IPS-18c (cell line): ENCODE results near the gene RRP7A.
A peak's percentile ranks its signal among the peaks of the same experiment; 100 is the strongest.
"Not testable (repeated sequence)": the region's sequence is repeated elsewhere in the genome, so short reads cannot be mapped to it uniquely, and the experiment has no call there.

Experiments used
- H3K4me3 ChIP-seq: 2 replicates; pipeline ENCODE4 v1.7.0; 2013; ENCODE audit warnings: low read depth, mild to moderate bottlenecking, low read length, moderate library complexity; ENCODE audit not compliant: insufficient read depth
- H3K9me3 ChIP-seq: one replicate; pipeline ENCODE4 v1.6.1; 2013; ENCODE audit warnings: mild to moderate bottlenecking, low read length, moderate library complexity; ENCODE audit not compliant: control insufficient read depth, insufficient read depth

The RRP7A gene, protein sequence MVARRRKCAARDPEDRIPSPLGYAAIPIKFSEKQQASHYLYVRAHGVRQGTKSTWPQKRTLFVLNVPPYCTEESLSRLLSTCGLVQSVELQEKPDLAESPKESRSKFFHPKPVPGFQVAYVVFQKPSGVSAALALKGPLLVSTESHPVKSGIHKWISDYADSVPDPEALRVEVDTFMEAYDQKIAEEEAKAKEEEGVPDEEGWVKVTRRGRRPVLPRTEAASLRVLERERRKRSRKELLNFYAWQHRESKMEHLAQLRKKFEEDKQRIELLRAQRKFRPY

DNA sequence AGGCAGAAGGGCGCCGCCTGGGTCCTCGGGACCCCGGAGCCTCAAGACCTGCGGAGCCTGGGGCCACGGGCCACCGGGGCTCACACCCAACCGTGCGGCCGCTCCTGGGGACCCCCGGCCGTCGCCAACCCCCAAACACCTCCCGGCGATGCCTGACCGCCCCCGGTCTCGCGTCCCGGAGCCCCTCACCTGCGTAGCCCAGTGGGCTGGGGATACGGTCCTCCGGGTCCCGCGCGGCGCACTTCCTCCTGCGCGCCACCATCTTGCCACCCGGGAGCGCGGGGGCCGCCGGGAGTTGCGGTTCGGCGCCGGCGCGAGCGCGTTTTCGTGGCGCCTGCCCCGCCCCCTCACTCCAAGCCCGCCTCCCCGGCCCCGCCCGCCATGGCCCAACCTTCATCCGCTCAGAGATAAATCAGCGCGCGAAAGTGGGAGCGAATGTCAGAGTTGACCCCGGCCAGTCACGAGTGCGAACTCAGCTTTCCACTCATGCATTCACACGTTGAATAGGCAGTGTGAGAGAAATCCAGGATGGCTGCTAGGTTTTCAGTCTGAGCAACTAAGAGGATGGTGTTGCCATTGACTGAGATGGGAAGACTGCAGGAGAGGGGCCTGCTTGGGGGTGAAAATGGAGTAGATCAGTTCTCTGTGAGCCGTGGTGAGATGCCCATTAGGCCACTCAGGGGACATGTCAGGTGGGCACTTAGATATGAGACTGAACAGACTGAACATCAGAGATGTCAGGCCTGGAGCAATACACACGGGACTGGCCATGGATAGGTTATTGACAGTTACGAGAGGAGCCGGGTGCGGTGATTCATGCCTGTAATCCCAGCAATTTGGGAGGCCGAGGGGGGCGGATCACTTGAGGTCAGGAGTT is at the start of gene RRP7A:
RRP7A (minus strand) TSS at position 272 of the 877 bp plus-strand sequence; CDS start at position 262, 10 bp downstream.
- peak within 1 kb of the TSS; percentile 77 for H3K4me3 ChIP-seq

DNA sequence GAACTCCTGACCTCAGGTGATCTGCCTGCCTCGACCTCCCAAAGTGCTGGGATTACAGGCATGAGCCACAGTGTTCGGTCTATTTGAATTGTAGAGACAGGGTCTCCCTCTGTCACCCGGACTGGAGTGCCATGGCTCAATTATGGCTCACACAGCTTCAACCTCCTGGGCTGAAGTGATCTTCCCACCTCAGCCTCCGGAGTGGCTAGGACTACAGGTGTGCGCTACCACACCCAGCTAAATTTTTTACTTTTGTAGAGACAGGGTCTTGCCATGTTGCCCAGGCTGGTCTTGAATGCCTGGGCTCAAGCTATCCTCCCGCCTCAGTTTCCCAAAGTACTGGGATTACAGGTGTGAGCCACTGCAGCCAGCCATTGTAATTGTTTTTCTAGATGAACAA is 48.4 kb upstream of the RRP7A start:
- not testable (repeated sequence) for H3K4me3 ChIP-seq, H3K9me3 ChIP-seq

More for the DNA sequence above, at the start of gene RRP7A:
- no peaks in the 10 kb centered on the region for H3K9me3 ChIP-seq

DNA sequence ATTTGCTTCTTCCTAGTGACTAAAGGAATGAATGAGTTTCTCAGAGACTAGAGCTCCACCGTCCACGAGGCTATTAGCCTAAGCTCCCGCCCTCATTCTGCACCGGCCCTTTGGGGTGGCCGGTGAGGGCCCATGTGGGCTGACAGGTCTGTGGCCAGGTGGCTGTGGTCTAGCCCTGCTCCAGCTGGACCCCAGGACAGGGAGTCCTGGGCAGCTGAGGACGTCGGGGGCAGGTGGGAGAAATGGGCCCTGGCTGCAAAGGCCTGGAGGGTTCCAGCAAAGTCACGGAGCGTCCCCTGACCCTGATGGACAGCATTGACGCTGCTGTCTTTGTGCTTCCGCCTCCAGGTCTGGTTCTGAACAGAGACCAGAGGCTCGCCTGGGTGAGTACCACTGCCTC is 46.4 kb upstream of the RRP7A start:
- Histone ChIP-seq H3K4me3 (no peak overlapping the region), H3K9me3 (peaks cover 2% of the 10 kb centered on the region)

DNA sequence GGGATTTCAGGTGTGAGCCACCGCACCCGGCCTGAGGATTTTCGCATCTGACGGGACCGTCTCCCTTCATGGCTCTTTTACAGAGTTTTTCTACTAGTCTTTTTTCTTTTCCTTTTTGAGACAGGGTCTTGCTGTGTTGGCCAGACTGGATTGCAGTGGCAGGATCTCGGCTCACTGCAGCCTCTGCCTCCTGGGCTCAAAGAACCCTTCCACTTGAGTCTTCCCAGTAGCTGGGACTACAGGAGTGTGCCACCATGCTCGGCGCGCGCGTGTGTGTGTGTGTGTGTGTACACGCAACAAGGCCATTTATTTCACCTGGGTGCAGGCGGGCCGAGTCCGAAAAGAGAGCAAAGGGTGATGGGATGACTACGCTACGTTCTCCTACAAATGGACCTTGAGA is 45.1 kb upstream of the RRP7A start:
- H3K9me3 ChIP-seq: no peaks in the 10 kb centered on the region
- H3K4me3 ChIP-seq: no peak overlapping the region

DNA sequence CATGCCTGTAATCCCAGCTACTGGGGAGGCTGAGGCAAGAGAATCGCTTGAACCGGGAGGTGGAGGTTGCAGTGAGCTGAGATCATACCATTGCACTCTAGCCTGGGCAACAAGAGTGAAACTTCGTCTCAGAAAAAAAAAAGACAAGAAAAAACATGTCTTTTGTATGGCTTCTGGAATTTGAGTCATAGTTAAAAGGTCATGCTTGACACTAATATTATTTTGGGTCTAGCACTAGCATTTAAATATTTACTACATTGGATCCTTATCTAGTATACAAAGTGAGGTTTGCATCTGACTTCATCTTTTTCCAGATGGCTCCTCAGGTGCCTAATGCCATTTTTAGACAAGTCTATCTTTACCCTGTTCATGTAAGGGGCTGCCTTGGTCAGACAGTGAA is 44.3 kb upstream of the RRP7A start:
- H3K4me3 ChIP-seq, H3K9me3 ChIP-seq: not testable (repeated sequence)

DNA sequence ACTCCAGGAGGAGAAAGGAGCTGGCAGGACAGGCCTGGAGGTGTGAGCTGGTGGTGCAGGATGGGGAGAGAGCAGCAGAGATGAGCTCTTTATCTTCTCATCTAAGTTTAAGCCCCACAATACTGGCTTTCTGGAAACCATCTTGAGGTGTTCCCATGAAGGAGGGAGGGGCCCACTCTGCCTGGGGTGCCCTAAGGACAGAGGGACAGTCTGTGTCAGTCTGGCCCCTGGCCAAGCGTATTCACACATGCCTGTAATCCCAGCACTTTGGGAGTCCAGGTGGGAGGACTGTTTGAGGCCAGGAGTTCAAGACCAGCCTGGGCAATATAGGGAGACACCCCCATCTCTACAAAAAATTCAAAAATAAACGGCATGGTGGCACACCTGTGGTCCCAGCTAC is 43.1 kb upstream of the RRP7A start:
- no peak overlapping the region for H3K4me3 ChIP-seq
- no peaks in the 10 kb centered on the region for H3K9me3 ChIP-seq

DNA sequence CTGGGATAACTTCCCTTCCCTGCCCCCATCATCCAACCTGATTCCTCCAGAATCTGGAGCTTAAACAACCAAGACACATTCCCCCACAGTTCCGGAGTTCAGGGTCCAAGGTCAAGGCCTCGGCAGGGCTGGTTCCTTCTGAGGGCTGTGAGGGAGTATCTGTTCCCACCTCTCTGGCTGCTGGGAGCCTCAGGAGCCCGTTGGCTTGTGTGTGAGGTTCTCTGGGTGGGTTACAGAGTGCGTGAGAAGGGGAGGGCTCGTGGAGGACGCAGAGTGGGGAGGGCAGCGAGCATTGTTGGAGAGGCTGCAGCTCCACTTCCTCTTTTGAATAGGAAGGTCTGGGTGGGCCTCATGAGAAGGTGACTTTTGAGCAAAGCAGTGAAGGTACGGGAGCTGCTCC is 42.7 kb upstream of the RRP7A start:
- no peaks in the 10 kb centered on the region for H3K9me3 ChIP-seq

DNA sequence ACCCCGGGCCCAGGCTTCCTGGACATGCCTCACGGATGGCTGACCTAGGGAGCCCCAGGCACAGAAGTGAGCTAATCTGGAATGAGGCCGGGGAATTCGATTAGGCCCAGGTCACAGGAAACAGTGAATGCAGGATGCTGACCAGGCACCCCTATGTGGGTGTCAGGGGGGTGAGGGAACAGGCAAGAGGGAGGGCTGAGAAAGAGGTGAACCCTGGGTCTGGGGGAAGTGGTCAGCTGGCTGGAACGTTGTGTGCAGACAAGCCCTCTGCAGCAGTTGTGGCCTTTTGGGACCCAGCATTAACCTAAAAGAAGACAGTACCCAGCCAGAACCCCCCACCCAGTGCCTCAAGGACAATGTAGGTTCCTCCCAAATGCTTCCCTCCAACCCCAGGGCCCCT is 42.3 kb upstream of the RRP7A start:
- no peak overlapping the region for H3K4me3 ChIP-seq
- H3K9me3 ChIP-seq: no peaks in the 10 kb centered on the region

More for the DNA sequence above, 42.7 kb upstream of the RRP7A start:
- no peak overlapping the region for H3K4me3 ChIP-seq

DNA sequence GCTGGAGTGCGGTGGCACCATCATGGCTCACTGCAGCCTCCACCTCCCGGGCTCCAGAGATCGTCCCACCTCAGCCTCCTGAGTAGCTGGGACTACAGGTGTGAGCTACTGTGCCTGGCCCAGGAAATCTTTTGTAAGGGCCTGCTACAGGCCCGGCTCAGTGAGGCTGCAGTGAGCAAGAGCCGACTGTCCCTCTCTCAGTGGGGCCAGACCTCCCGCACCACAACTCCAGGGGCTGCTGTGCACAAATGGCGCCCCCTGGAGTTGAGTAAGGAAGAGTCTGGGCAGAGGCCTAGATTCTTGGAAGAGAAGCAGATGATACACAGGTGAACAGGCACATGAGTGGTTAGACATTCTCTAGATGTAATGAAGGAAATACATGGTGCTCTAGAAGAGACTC is 41.2 kb upstream of the RRP7A start:
- H3K4me3 ChIP-seq: no peak overlapping the region
- no peaks in the 10 kb centered on the region for H3K9me3 ChIP-seq

DNA sequence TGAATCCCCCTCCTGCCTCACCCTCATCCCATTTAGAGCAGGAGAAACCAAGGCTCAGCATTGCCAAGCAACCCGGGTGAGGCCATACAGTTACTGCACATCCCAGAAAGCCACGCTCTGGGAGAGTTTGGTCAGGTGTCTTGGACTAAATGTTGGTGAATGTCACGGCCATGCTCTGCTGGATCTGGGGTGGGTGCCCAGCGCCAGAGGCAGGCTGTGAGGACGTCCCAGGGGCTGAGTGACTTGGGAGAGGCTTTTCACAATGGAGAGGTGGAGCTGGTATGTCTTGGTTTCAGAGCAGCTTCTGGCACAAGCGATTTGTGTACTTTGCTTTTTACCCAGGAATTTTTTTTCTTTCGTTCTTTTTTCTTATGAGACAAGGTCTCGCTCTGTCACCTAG is 40.8 kb upstream of the RRP7A start:
- Histone ChIP-seq H3K9me3 (no peaks in the 10 kb centered on the region), H3K4me3 (no peak overlapping the region)

DNA sequence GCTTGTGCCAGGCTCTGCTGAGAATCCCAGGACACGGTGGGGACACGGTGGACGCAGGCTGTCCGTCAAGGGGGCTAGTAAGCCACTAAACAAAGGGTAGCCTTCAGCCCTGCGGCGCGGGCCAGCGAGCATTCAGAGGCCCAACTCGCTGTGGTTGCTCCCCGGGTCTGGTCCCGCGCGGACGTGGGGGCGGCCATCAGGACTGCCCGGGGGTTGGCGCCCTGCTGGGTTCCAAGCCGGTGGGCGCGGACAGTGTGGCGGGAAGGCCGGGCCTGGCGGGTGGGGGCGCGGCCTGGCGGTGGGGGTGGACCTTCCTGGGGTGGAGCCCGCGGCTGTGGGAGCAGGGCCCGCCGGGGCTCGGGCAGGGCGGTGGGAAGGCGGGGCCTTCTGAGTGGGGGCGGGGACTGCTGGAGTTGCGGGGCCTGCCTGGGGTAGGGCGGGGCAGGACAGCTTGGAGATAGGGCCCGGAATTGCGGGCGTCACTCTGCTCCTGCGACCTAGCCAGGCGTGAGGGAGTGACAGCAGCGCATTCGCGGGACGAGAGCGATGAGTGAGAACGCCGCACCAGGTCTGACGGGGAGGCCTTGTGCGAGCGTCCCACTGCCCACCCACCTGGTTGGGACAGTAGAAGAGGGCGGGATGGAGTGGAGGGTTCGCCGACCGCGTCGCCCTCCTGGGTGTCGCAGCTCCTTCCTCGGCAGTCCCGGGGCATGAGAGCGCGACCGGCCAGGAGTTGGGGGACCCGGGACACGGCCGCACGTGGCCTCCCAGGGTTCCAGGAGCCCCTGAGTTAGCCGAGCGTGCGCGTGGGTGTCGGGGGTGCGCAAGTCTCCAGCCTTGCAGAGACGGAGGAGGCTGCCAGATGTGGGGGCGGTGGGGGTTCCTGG is 34.1 kb upstream of the RRP7A start, which contains the start of gene SERHL2:
SERHL2 (plus strand) TSS at position 482 of the 887 bp plus-strand sequence; CDS start at position 547, 65 bp downstream.
- H3K4me3 ChIP-seq: peak within 1 kb of the TSS; percentile 61
- H3K9me3 ChIP-seq: peaks cover 2% of the 10 kb centered on the region

DNA sequence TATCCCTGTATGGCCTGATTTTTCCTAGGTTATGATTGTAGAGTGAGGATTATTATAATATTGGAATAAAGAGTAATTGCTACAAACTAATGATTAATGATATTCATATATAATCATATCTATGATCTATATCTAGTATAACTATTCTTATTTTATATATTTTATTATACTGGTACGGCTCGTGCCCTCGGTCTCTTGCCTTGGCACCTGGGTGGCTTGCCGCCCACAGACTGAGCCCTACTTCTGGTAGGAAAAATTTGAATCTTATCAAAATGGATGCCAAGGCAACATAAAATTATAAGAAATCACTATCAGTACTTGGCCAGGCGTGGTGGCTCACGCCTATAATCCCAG is 32.7 kb upstream of the RRP7A start:
- H3K9me3 ChIP-seq, H3K4me3 ChIP-seq: not testable (repeated sequence)

DNA sequence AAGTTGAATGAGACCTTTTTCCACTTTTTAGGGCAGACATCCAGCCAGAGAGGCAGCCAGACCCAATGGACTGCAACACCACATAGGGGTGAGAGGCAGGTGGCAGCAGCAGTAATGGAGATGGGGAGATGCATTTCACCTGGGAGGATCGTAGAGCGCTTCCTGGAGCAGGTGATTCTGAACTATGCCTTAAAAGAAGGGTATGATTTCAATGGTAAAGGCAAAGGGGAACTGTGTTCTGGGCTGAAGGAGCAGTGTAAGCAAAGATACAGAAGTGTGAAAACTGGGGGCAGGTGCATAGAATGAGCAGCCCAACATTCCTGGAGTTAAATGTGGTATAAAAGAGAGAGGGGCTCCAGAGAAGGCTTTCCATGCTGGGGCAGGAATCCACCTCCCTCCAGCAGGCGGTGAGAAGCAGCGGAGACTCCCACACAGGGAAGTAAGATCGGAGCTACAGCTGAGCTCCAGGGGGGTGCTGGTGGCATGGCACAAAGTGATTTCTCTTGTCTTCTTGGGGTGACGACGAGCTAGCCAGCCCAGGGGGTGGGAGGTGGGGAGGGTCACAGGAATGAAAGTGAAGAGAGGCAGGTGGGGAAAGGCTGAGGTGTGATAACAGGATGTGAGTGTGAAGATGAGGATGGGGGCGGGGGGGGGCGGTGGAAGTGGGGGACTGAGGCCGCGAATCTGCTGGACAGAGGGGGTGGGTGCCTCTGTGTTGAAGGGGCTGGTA is 29.9 kb upstream of the RRP7A start:
- H3K4me3 ChIP-seq: no peak overlapping the region
- peaks cover 4% of the 10 kb centered on the region for H3K9me3 ChIP-seq

DNA sequence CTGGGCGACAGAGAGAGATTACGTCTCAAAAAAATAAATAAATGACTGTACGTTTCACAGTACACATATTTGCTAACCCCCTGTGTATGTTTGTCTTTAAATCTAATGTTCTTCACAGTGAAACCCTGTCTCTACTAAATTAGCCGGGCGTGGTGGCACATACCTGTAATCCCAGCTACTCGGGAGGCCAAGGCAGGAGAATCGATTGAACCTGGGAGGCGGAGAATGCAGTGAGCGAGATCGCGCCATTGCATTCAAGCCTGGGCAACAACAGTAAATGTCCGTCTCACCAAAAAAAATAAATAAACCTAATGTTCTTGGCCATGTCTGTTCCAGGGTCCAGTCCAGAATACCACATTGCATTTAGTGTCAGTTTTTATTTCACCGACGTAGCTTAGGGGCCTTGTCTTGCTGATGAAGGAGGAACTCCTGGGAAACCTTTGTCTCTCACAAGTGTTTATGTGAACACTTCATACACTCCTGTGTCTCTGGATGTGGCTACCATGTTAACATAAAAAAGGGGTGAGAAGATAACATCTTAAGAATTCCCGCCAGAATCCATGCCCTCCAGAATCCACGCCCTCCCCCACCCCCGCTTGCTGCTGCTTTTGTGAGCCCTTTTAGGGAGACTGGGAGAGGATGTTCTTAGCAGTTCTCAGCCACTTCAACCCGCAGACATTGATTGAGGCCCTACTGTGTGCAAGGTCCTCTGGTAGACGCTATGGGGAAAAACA is 29.2 kb upstream of the RRP7A start:
- peaks cover 4% of the 10 kb centered on the region for H3K9me3 ChIP-seq

DNA sequence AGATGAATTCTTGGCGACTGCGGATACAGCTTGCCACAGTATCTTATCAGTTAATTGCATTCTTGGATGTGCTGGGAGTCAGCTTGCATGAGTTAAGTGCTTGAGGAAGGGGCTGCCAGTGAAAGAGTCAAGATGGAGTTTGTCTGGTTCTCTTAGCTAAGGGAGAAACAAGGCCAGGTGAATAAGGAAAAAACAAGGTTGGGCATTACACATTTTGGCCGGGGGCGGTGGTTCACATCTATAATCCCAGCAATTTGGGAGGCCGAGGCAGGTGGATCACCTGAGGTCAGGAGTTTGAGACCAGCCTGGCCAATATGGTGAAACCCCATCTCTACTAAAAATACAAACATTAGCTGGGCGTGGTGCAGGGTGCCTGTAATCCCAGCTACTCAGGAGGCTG is 28.5 kb upstream of the RRP7A start:
- H3K4me3 ChIP-seq, H3K9me3 ChIP-seq: not testable (repeated sequence)

More for the DNA sequence above, 29.2 kb upstream of the RRP7A start:
- H3K4me3 ChIP-seq: no peak overlapping the region

DNA sequence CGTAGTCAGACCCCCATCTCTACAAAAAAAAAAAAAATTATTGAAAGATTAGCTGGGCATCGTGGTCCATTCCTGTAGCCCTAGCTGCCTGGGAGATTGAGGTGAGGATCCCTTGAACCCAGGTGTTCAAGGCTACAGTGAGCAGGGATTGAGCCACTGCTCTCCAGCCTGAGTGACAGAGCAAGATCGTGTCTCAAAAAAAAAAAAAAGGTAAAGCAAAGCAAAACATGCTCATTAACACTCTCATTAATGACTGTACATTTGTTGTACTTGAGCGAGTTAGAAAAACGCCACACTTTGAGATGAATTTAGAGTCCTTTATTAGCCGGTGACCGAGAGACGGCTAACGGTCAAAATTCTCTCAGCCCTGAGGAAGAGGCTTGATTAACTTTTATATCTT is 28.0 kb upstream of the RRP7A start:
- no peak overlapping the region for H3K4me3 ChIP-seq
- peaks cover 5% of the 10 kb centered on the region for H3K9me3 ChIP-seq
